ENCODE data around the gene QRFP.

QRFP gene

GRCh38 chr9:130888146-130888885 is 8.3 kb downstream of the QRFP start:
- DNase-seq: no peak

GRCh38 chr9:130887494-130888144 is 9.0 kb downstream of the QRFP start:
- no peak for DNase-seq

GRCh38 chr9:130886981-130887380 is 9.6 kb downstream of the QRFP start:
- DNase-seq: no peak

- no peak for DNase-seq
Observed at GRCh38 chr9:130885484-130886375, 10.9 kb downstream of the QRFP start.

- no peak for DNase-seq
Observed at GRCh38 chr9:130884542-130885483, 11.8 kb downstream of the QRFP start.

GRCh38 chr9:130884111-130884531 is 12.5 kb downstream of the QRFP start:
- no peak for DNase-seq

GRCh38 chr9:130883479-130883878 is 13.1 kb downstream of the QRFP start:
- no peak for DNase-seq

- no peak for DNase-seq
Observed at GRCh38 chr9:130882696-130883225, 13.9 kb downstream of the QRFP start.

- no peak for DNase-seq
Observed at GRCh38 chr9:130881516-130881915, 15.1 kb downstream of the QRFP start.

GRCh38 chr9:130880599-130881220 is 15.9 kb downstream of the QRFP start:
- DNase-seq: no peak

GRCh38 chr9:130879863-130880411 is 16.7 kb downstream of the QRFP start:
- DNase-seq: no peak

- no peak for DNase-seq
Observed at GRCh38 chr9:130878295-130878694, 18.3 kb downstream of the QRFP start.

GRCh38 chr9:130877300-130877699 is 19.3 kb downstream of the QRFP start:
- DNase-seq: no peak

GRCh38 chr9:130874783-130875182 is 21.8 kb downstream of the QRFP start:
- DNase-seq: no peak

- no peak for DNase-seq
Observed at GRCh38 chr9:130873966-130874365, 22.6 kb downstream of the QRFP start.

GRCh38 chr9:130872912-130873503 is 23.6 kb downstream of the QRFP start:
- no peak for DNase-seq

- DNase-seq: no peak
Observed at GRCh38 chr9:130872508-130872907, 24.1 kb downstream of the QRFP start.

- DNase-seq: no peak
Observed at GRCh38 chr9:130872093-130872492, 24.5 kb downstream of the QRFP start.

GRCh38 chr9:130871395-130872062 is 25.1 kb downstream of the QRFP start:
- no peak for DNase-seq

All from inflammatory macrophage treated with lipopolysaccharide for 1 hour (primary cell).